Stimulated activated CD8-positive, alpha-beta memory T cell treated with anti-CD3 and anti-CD28 coated beads, Interleukin-15, amount 100 ng/mL, for 48 hours (primary cell): ENCODE measurements around the gene PLXNA1.

Experiments used
- DNase-seq, 2 donors: peaks; one replicate each; pipeline ENCODE4 v3.0.0-alpha.2; 2020; ENCODE audit warnings: low read depth in 2 of 2

PLXNA1 gene

DNA sequence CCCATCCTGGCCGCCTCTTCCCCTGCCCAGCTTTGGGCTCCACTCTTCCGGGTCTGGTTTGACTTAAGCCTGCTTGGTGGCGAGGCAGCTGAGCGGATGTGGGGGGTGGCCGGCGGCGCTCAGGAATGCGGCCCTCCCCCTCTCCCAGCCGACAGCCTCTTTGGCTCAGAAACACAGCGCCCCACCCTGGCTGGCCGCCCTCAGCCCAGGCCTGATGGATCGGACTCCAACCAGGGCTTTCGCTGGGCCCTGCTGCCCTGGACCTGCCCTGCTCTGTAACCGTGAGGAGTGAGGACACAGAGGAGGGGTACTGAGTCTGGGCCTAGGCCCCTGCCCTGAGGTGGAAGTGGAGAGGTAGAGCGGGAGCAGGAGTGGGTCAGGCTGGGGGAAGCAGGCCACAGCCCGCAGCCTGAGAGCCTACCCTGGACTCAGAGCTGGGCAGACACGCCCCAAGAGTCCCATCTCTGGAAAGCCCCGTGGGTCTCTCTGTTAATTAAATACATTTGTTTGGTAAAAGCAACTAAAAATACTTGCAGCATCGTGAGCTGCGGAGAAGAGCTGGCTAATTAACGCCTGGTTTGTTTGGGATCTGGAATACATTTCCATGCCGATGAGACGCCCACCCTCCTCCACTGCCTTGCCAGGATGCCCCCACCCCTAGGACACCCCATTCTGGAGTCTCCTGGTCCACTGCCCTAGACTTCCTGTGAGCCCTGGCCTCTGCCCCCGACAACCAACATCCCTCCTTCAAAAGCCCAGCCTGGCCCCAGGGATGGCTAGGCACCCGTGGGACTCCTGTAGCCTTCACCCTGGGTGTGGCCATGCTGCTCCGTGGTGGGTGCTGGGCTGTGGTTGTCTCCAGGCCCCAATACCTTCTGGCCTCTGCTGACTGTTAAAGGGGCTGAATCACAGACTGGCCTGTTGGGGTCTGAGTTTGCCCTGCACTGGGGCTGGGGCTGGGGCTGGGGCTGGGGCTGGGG is 19.6 kb downstream of the PLXNA1 start:
- no peak for DNase-seq

DNA sequence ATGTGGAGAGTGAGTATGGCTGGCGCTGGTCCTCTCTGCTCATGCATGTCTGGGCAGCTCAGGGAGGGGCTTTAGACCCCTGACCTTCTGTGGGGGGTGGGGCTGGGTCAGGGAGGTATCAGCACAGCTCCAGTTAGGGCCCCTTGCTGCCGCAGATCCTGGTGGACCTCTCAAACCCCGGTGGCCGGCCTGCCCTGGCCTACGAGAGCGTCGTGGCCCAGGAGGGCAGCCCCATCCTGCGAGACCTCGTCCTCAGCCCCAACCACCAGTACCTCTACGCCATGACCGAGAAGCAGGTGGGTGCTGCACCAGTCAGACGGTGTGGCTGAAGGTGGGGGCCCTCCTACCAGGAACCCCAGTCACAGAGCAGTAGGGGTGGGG is 20.2 kb downstream of the PLXNA1 start:
- DNase-seq: no peak

DNA sequence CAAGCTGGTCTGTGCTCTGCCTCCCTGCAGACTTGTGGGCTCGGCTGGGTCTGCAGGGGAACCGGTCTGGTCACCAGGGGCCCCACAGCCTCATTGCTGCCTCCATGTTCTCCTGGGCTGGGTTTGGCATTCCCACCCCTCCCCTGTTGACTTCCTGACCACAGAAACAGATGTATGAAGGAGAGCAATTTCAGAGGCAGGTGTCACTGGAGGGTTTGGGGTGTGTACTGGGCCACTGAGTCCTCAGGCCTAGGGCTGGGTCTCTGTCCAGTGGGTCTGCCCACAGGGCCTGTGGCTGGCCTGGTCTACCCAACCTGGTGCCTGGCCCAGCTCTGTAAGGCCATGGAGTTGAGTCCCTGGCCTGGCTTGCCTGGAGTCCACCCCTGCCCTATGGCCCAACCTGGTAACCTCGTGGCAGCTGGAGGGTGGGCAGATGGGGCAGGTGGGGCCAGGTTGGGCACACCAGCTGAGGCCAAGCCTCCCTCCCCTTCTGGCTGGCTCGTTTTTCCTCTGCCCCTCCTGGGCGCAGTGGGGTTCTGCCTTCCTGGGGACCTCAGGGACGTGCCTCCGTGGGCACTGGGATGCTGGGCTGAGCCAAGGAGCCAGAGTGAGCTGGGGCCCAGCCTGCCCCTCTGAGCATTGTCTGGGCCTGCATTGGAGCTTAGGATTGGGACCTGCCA is 20.8 kb downstream of the PLXNA1 start:
- DNase-seq: no peak

DNA sequence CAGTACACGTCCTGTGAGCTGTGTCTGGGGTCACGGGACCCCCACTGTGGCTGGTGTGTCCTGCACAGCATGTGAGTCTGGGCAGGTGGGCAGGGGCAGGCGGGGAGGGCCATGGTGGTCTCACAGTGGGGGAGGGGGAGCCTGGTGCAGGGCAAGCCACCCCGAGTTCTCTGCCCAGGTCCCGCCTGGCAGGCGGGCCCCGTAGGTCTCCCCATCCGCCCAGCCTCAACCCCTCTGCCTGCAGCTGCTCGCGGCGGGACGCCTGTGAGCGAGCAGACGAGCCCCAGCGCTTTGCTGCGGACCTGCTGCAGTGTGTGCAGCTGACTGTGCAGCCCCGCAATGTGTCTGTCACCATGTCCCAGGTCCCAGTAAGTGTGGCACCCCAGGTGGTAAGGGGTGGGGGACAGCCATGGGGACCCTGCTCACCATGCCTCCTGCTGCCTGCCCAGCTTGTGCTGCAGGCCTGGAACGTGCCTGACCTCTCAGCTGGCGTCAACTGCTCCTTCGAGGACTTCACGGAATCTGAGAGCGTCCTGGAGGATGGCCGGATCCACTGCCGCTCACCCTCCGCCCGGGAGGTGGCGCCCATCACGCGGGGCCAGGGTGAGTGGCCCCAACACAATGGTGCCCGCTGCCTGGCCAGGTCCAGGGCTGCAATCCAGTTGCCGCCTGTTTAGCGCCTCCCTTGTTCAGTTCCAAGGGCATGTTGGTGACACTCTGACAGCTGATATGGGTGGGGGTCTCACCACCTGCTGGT is 21.9 kb downstream of the PLXNA1 start:
- no peak for DNase-seq

DNA sequence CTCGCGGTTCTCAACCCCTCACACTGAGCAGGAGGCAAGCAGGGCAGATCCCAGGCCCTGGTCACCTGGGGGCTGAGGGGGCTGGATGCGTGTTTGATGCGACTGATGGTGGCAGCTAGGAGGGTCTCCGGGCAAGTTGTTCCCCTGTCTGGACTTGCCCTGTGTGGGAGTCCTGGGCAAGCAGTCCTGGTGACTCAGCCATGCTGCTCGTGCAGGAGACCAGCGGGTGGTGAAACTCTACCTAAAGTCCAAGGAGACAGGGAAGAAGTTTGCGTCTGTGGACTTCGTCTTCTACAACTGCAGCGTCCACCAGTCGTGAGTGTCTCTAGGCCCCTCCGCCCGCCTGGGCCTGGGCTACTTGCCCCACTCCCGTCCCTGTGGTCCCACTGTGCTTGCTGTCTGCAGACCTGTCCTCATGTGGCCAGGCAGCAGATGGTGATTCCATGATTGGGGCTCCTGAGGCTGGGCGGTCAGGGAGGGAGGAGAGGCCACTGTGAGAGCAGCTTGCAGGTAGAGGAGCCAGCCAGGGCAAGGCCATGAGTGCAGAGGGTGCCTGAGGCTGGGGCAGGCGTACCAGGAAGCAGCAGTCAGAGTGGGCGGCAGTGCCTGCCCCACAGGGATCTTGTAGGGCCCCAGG is 23.1 kb downstream of the PLXNA1 start:
- DNase-seq: no peak

DNA sequence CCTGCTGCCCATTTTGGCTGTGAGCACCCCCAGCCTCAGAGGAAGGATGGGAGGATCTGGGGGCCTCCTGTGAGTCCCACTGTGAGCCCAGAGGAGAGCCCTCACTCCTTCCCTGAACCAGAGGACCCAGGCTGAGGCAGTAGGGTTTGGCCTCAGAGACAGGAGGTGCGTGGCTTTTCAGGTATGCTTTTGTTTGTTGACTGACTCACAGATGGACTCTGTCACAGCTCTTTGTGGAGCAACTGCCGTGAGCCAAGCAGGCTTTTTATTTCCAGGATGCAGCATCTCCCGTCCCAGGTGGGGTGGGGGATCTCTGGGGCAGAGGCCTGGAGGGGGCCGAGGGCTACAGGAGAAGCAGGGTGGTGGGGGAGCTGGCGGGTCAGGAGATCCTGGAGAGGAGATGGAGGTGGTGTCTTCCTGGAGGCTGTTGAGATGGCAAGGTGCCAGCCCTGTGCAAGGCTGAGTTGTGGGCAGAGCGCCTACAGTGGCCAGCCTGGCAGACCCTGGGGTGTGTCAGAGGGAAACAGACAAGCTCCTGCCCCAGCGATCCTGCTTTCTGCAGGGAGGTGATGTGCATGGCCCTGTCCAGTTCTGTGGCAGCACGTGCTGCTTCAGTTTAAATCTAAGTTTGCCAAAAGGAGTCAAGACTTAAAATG is 24.0 kb downstream of the PLXNA1 start:
- no peak for DNase-seq

DNA sequence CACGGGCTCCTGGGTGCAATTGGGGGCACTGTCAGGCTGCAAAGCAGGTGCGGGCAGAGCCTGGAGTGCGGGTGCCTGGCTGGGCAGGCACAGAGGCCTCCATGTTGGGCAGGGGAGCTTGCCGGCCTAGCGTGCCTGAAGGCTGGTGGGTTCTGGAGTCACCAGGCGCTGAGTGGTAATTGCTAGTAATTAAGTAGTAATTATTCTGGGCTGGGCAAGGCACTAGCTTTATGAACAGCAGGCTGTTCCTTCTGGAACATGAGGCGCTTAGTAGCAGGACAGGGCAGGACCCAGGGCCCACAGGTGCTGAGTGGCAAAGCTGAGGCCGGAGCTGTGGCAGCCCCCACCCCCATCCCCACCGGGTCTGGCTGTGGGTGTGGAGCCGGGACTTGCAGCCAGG is 25.3 kb downstream of the PLXNA1 start:
- DNase-seq: no peak

DNA sequence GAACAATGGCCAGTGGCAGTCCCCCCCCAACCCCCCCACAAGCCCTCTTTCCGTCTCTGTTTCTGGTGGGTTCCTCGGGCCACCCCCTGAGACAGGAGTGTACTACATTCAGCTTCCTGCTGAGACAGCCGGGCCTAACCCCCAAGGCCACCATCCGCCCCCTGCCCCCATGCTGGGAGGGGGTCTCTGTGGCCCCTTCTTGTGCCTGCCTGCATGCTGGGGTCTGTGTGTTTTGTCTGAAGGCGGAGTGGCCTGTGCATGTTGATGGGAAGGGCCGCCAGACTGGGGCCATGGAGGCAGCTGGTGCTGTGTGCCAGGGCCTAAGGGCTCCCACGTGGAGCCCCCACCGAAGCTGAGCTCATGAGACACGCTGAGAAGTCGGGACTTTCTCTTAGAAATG is 26.6 kb downstream of the PLXNA1 start:
- no peak for DNase-seq

DNA sequence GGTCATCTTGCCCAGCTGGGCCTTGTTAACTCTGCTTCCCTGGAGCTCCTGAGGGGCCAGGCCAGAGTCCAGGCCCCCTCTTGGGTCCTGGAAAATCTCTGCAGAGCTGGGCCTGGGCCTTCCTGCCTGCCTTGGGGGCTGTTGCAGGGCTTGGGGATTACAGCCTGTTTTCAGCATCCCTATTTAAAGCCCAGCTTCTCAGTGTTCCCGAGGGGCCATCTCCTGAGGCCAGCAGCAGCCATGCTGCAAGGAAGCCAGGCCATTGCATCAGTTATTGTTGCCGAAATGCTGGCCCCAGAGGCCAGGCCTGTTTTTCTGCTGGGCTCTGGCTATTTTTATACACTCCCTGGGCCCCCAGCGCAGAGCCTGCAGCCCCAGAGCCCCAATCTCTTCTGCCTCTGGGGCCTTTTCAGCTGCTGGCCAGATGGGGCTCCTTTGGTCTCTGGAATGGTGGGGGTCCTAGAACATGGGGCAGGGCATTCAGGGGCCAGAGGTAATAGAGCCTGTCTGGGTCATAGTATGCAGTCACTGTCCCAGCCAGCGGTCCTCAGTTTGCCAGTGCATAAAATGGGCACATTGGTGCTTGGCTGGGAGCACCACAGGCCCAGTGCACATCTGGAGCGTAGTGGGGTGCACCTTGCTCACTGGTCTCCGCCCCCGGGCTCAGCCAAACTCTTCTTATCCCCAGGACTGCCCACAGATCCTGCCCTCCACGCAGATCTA is 28.5 kb downstream of the PLXNA1 start:
- DNase-seq: no peak

DNA sequence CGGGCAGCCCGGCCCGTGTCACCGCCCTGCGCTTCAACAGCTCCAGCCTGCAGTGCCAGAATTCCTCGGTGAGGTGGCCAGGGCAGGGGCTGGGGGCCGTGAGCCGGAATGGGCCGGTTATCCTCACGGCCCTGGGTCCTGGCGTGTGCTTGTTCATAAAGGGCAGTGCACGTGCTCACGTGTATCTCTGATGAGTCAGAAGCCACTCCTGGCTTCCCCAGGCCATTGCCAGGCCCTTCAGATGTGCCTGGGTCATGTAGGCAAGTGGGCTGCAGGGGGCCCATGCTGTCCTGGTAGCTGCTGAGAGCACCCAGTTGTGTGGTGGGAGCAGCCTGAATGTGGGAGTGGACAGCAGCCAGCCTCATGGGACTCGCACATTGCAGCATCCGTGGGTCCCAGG is 29.2 kb downstream of the PLXNA1 start:
- DNase-seq: no peak

DNA sequence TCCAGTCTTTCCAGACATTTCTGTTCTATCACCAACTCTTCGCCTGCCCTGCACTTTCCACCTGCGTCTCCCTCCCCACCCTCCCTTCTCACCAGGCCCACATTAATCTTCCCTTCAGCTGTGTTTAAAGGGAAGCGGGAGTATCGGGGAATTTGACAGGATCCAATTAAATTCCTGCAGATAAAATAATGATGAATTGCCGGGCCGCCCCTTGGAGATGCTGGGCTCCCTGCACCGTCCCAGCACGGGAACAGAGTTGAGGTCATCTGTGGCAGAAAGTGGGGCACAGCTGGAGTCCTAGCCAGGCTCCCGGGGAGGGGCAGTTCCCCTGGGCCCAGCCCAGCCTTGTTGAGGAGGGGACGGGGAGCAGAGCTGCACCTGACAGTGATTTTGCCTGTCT is 30.3 kb downstream of the PLXNA1 start:
- no peak for DNase-seq

DNA sequence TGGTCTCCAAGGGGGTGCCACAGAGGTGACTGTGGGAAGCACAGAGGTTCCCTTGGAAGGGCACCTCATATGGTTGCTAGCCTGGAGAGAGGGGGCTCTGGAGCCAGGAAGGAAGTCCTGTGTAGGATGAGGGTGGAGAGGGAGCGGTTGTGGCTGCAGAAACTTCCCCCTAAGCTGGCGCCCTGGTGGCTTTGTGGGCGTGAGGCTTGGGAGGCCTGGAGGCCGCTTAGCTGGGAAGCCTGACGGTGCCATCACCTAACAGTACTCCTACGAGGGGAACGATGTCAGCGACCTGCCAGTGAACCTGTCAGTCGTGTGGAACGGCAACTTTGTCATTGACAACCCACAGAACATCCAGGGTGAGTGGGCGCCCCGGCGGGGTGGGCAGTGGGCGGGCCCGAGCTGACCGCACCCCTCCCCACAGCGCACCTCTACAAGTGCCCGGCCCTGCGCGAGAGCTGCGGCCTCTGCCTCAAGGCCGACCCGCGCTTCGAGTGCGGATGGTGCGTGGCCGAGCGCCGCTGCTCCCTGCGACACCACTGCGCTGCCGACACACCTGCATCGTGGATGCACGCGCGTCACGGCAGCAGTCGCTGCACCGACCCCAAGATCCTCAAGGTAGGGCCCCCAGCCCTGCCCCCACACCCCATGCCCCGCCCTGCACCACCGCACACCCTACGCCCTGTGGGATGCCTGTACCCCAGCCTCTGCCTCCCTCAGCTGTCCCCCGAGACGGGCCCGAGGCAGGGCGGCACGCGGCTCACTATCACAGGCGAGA is 31.0 kb downstream of the PLXNA1 start:
- DNase-seq: no peak

DNA sequence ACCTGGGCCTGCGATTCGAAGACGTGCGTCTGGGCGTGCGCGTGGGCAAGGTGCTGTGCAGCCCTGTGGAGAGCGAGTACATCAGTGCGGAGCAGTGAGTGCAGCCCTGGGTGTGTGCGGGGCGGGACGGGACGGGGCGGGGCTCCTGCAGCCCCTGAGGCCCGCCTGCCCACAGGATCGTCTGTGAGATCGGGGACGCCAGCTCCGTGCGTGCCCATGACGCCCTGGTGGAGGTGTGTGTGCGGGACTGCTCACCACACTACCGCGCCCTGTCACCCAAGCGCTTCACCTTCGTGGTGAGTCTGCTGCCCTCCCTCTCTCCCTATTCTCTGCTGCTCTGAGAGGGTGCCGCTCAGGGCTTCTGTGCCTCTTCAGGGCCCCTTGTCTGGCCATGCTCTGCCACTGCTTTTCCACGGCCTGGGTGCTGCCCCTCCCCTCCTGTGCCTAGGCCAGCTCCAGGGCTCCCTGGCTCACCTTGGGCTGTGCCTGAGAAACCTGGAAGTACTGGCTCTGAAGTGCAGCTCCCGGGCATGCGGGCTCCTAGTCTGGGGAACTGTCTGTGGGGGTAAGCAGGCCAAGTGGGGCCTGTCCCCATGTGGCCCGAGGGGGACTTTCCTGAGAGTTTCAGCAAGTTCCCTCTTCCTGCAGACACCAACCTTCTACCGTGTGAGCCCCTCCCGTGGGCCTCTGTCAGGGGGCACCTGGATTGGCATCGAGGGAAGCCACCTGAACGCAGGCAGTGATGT is 31.8 kb downstream of the PLXNA1 start:
- no peak for DNase-seq

DNA sequence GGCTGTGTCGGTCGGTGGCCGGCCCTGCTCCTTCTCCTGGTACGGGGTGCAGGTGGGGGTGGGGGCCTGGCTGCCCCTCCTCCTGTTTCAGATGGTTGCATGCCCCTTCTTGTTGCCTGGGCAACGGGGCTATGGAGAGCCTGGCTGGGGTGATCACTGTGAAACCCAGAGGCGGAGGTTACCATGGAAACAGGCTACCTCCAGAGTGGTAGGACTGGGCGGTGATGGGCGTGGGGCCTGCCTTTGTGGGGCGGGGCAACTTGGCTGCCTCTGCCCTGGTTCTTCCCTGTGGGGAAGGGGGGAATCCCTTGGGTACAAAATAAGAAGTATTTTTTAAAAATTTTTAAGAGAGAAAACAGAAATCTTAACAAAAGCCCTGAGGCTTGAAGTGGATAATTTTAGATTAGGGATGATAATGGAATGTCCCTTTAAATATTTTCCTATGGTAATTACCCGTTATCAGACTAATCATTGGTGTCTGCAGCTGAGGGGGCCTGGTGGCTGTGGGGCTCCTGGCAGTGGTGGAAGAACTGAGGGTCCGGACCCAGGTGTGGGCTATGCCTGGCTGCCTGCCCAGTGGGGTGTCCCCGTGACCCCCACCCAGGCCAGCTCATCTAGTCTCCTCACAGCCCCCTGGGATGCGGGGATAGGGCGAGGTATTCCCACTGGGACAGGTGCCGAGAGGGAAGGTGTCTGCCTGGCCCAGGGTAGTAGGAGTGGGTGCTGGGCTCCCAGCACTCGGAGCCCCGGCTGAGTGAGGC is 32.5 kb downstream of the PLXNA1 start:
- DNase-seq: peak in 1 of 2 donors; percentile 4

DNA sequence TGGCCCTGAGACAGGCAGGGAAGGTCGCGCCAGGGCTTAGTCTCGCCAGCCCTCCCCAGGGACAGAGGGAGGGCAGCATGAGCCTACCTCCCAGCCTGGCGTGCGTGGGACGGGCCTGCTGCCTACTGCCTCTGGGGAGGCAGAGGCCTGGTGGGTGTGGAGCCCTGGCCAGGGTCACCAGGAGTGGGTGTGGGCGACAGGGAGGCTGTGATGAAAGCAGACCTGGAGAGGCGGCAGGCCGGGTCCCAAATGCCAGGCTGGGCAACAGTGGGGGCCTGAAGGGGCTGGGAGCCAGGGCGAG is 33.1 kb downstream of the PLXNA1 start:
- DNase-seq: no peak

DNA sequence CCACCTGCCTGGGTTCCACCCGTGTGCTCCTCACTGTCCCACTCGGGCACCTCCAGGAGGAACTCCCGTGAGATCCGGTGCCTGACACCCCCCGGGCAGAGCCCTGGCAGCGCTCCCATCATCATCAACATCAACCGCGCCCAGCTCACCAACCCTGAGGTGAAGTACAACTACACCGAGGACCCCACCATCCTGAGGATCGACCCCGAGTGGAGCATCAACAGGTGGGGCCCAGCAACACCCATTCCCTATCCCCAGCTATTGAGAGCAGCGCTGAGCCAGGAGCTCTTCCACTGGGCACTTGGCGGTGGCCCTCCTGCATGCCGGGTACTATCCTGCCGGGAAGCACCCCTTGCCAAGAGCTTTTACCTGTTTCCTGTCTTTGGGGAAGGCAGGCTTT is 33.5 kb downstream of the PLXNA1 start:
- DNase-seq: no peak

DNA sequence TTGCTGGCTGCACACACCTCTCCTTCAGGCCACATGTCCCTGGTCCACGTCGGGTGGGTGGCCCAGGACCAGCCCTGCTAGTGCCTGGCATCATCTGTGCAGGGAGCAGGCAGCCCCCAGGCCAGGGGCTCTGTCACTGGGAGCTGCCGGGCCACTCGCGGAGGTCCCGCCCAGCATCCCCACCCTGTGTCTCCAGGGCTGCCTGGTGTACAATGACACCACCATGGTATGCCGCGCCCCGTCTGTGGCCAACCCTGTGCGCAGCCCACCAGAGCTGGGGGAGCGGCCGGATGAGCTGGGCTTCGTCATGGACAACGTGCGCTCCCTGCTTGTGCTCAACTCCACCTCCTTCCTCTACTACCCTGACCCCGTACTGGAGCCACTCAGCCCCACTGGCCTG is 34.3 kb downstream of the PLXNA1 start:
- DNase-seq: no peak

DNA sequence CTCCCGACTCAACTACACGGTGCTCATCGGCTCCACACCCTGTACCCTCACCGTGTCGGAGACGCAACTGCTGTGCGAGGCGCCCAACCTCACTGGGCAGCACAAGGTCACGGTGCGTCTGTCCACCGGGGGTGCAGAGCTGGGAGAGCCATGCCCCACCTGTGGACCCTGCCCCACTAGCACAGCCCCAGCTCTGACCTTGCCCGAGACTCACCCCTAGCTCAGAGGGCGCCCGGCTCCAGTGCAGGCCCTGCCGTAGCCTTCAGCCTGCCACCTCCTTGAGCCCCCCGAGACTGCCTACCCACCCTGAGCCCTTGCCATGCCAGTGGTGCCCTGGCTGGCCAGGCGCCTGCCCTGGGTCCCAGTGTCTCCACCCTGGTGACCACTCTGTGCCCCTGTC is 34.9 kb downstream of the PLXNA1 start:
- DNase-seq: no peak
